ENCODE results near the gene ADAM15. TPM values are rescaled to one million over a fixed set of nuclear protein-coding genes. Genes with fewer than 3 reads are reported as not detected.

ADAM15 gene
- total RNA-seq, 1 donor from 2014 or later, result 7.6 TPM

GRCh38 chr1:155043301-155043702 is 7.8 kb upstream of the ADAM15 start:
- H3K4me3 Mint-ChIP-seq (ENCODE audit: unreplicated experiment), result no peak overlapping the region
- H3K27me3 Mint-ChIP-seq (ENCODE audit: unreplicated experiment), result peaks cover 5% of the 10 kb centered on the region
- DNase-seq, result no peak
- H3K9me3 Mint-ChIP-seq (ENCODE audit: unreplicated experiment), result peaks cover 6% of the 10 kb centered on the region
- H3K27ac Mint-ChIP-seq (ENCODE audit: unreplicated experiment), result no peak overlapping the region
- TF ChIP-seq CTCF (IDR thresholded peaks at IDR 0.05; ENCODE audit: partially characterized antibody, unreplicated experiment), result no peak
- H3K36me3 Mint-ChIP-seq (ENCODE audit: unreplicated experiment), result no peaks in the 10 kb centered on the region
- peaks cover 4% of the 10 kb centered on the region for H3K4me1 Mint-ChIP-seq (ENCODE audit: low read depth, unreplicated experiment)

GRCh38 chr1:155043793-155044192 is 7.3 kb upstream of the ADAM15 start:
- Mint-ChIP-seq H3K27ac (ENCODE audit: unreplicated experiment) (no peak overlapping the region), H3K4me3 (ENCODE audit: unreplicated experiment) (peak overlapping the region; percentile 64), H3K9me3 (ENCODE audit: unreplicated experiment) (peaks cover 6% of the 10 kb centered on the region), H3K27me3 (ENCODE audit: unreplicated experiment) (peaks cover 8% of the 10 kb centered on the region), H3K36me3 (ENCODE audit: unreplicated experiment) (no peaks in the 10 kb centered on the region), H3K4me1 (ENCODE audit: low read depth, unreplicated experiment) (peaks cover 4% of the 10 kb centered on the region)
- no peak for TF ChIP-seq CTCF (IDR thresholded peaks at IDR 0.05; ENCODE audit: partially characterized antibody, unreplicated experiment)
- no peak for DNase-seq

- Mint-ChIP-seq H3K36me3 (ENCODE audit: unreplicated experiment) (no peaks in the 10 kb centered on the region), H3K27me3 (ENCODE audit: unreplicated experiment) (peaks cover 9% of the 10 kb centered on the region), H3K4me3 (ENCODE audit: unreplicated experiment) (peak overlapping the region; percentile 52), H3K9me3 (ENCODE audit: unreplicated experiment) (peaks cover 6% of the 10 kb centered on the region), H3K27ac (ENCODE audit: unreplicated experiment) (peak overlapping the region; percentile 90), H3K4me1 (ENCODE audit: low read depth, unreplicated experiment) (peaks cover 5% of the 10 kb centered on the region)
- TF ChIP-seq CTCF (IDR thresholded peaks at IDR 0.05; ENCODE audit: partially characterized antibody, unreplicated experiment), result no peak
- DNase-seq, result no peak
Measured at GRCh38 chr1:155044365-155044764, 6.8 kb upstream of the ADAM15 start.

- H3K36me3 Mint-ChIP-seq (ENCODE audit: unreplicated experiment), result no peaks in the 10 kb centered on the region
- peaks cover 11% of the 10 kb centered on the region for H3K27me3 Mint-ChIP-seq (ENCODE audit: unreplicated experiment)
- peaks cover 6% of the 10 kb centered on the region for H3K9me3 Mint-ChIP-seq (ENCODE audit: unreplicated experiment)
- peak overlapping the region; percentile 90 for H3K27ac Mint-ChIP-seq (ENCODE audit: unreplicated experiment)
- peaks cover 12% of the 10 kb centered on the region for H3K4me1 Mint-ChIP-seq (ENCODE audit: low read depth, unreplicated experiment)
- peak; percentile 46 for TF ChIP-seq CTCF (IDR thresholded peaks at IDR 0.05; ENCODE audit: partially characterized antibody, unreplicated experiment)
- H3K4me3 Mint-ChIP-seq (ENCODE audit: unreplicated experiment), result peak overlapping the region; percentile 52
- DNase-seq, result peak; percentile 79
Measured at GRCh38 chr1:155044812-155045657, 6.1 kb upstream of the ADAM15 start.
